GM23338 (cell line): Measurements from ENCODE around the gene HOXD1. TPM values are rescaled to one million over a fixed set of nuclear protein-coding genes. Genes with fewer than 3 reads are reported as not detected.

Source experiments
- ATAC-seq: fragments of 200-7000 bp; cut with Tn5 transposase; 3 replicates; pipeline ENCODE4 v1.9.1; 2020
- DNase-seq: peaks from one replicate; pipeline ENCODE4 v3.0.0-alpha.2; 2015; ENCODE audit warnings: low spot score
- H2AFZ ChIP-seq: fragments of 200-600 bp; sonication (generic); 2 replicates; pipeline ENCODE4 v1.8.0; 2016; ENCODE audit warnings: antibody characterized with exemption, mild to moderate bottlenecking, moderate library complexity
- H3F3A ChIP-seq: fragments of 200-600 bp; sonication (generic); replicated peaks from 2 replicates; pipeline ENCODE4 v1.8.0; 2017; ENCODE audit warnings: antibody characterized with exemption, mixed run types, low read depth
- H3K27ac ChIP-seq: fragments of 200-600 bp; sonication (generic); 2 replicates; pipeline ENCODE4 v1.6.1; 2016; ENCODE audit warnings: low read depth
- H3K27me3 ChIP-seq: fragments of 200-600 bp; sonication (generic); 2 replicates; pipeline ENCODE4 v1.8.0; 2016; ENCODE audit warnings: mild to moderate bottlenecking, mixed run types, moderate library complexity; ENCODE audit not compliant: insufficient read depth
- H3K36me3 ChIP-seq: fragments of 200-600 bp; sonication (generic); 2 replicates; pipeline ENCODE4 v1.8.0; 2016; ENCODE audit warnings: mild to moderate bottlenecking; ENCODE audit not compliant: insufficient read depth
- H3K4me1 ChIP-seq: fragments of 200-600 bp; sonication (generic); 2 replicates; pipeline ENCODE4 v1.8.0; 2016; ENCODE audit warnings: mild to moderate bottlenecking, moderate library complexity; ENCODE audit not compliant: insufficient read depth
- H3K4me2 ChIP-seq: fragments of 200-600 bp; sonication (generic); 2 replicates; pipeline ENCODE4 v1.7.1; 2017; ENCODE audit warnings: mixed run types
- H3K4me3 ChIP-seq: fragments of 200-600 bp; sonication (generic); 2 replicates; pipeline ENCODE4 v1.6.1; 2016; ENCODE audit warnings: mixed run types
- H3K79me2 ChIP-seq: fragments of 200-600 bp; sonication (generic); replicated peaks from 2 replicates; pipeline ENCODE4 v1.8.0; 2017; ENCODE audit warnings: mild to moderate bottlenecking; ENCODE audit not compliant: insufficient read depth
- H3K9me2 ChIP-seq: fragments of 200-600 bp; sonication (generic); 2 replicates; pipeline ENCODE4 v1.8.0; 2017; ENCODE audit not compliant: insufficient read depth
- H4K20me1 ChIP-seq: fragments of 200-600 bp; sonication (generic); replicated peaks from 2 replicates; pipeline ENCODE4 v1.8.0; 2017; ENCODE audit warnings: mild to moderate bottlenecking; ENCODE audit not compliant: insufficient read depth
- H3K27ac Mint-ChIP-seq: 2 replicates; pipeline ENCODE4 v1.8.0; 2020; ENCODE audit warnings: inconsistent platforms, mild to moderate bottlenecking, moderate library complexity, mixed read lengths
- H3K27me3 Mint-ChIP-seq: 3 replicates; pipeline ENCODE4 v1.8.0; 2022; ENCODE audit warnings: low read depth, mild to moderate bottlenecking, moderate library complexity, mixed read lengths, inconsistent platforms; ENCODE audit not compliant: insufficient read depth, poor library complexity
- H3K36me3 Mint-ChIP-seq: 3 replicates; pipeline ENCODE4 v1.8.0; 2021; ENCODE audit warnings: low read depth, mild to moderate bottlenecking, inconsistent platforms, moderate library complexity, mixed read lengths
- H3K4me1 Mint-ChIP-seq: 3 replicates; pipeline ENCODE4 v1.8.0; 2020; ENCODE audit warnings: mild to moderate bottlenecking, inconsistent platforms, mixed read lengths
- H3K4me3 Mint-ChIP-seq: 3 replicates; pipeline ENCODE4 v1.8.0; 2021; ENCODE audit warnings: moderate library complexity, mild to moderate bottlenecking, inconsistent platforms, mixed read lengths
- H3K9me3 Mint-ChIP-seq: 3 replicates; pipeline ENCODE4 v1.8.0; 2020; ENCODE audit warnings: moderate library complexity, mild to moderate bottlenecking, inconsistent platforms, mixed read lengths
- CREB1 ChIP-seq: fragments of 250-450 bp; sonication (Bioruptor Pico); IDR thresholded peaks from 2 replicates; pipeline ENCODE4 v1.5.0; 2020; ENCODE audit warnings: low read depth, mild to moderate bottlenecking, moderate library complexity
- CTCF ChIP-seq, 2 experiments: fragments of 200-600 bp in 1 of 2; sonication (generic) in 1 of 2; conservative IDR thresholded peaks; 2 replicates each; pipeline versions ENCODE4 v1.5.1 to v1.6.1; 2016 to 2017; ENCODE audit warnings: antibody characterized with exemption in 2 of 2, low read depth in 2 of 2, mild to moderate bottlenecking in 2 of 2, moderate library complexity in 1 of 2
- EZH2 ChIP-seq: fragments of 200-600 bp; sonication (generic); IDR thresholded peaks from one replicate; pipeline ENCODE4 v1.8.0; 2017; ENCODE audit warnings: antibody characterized with exemption, mild to moderate bottlenecking, low read depth; ENCODE audit not compliant: unreplicated experiment
- EZH2phosphoT487 ChIP-seq: fragments of 200-600 bp; sonication (generic); IDR thresholded peaks from one replicate; pipeline ENCODE4 v1.8.1; 2018; ENCODE audit warnings: antibody characterized with exemption; ENCODE audit not compliant: unreplicated experiment
- JUNB ChIP-seq: IDR thresholded peaks from one replicate; pipeline ENCODE4 v1.6.1; 2016; ENCODE audit warnings: antibody characterized with exemption; ENCODE audit not compliant: unreplicated experiment
- NANOG ChIP-seq: IDR thresholded peaks from 2 replicates; pipeline ENCODE4 v1.6.1; 2016; ENCODE audit warnings: antibody characterized with exemption, borderline replicate concordance
- POLR2AphosphoS5 ChIP-seq: IDR thresholded peaks from 2 replicates; pipeline ENCODE4 v1.6.1; 2016; ENCODE audit warnings: antibody characterized with exemption, low read depth
- STAT1 ChIP-seq: IDR thresholded peaks from one replicate; pipeline ENCODE4 v1.6.1; 2016; ENCODE audit warnings: antibody characterized with exemption; ENCODE audit not compliant: unreplicated experiment
- ZNF114 ChIP-seq: fragments of 250-450 bp; sonication (Bioruptor Pico); IDR thresholded peaks from 2 replicates; pipeline ENCODE4 v1.5.0; 2020; ENCODE audit warnings: mild to moderate bottlenecking, moderate library complexity
- ZNF331 ChIP-seq: fragments of 250-450 bp; sonication (Bioruptor Pico); IDR thresholded peaks from 2 replicates; pipeline ENCODE4 v1.5.0; 2020; ENCODE audit warnings: low read depth, mild to moderate bottlenecking, moderate library complexity
- polyA plus RNA-seq: library from polyadenylated mRNA; unstranded; fragments of >200 nt; fragmentation: Nextera tagmentation; extraction: Ambion mirVana; gene quantifications from 2 replicates; pipeline ENCODE4 v1.2.1, GENCODE V29; 2016
- total RNA-seq: library from RNA; depleted of rRNA; stranded (reverse); fragments of >200 nt; shearing (Covaris generic); gene quantifications from 2 replicates; pipeline ENCODE4 v1.2.3, GENCODE V29; 2014
- TF ChIP-seq, protein P1 (sequence below): IDR thresholded peaks from one replicate; pipeline ENCODE4 v1.6.1; 2018; ENCODE audit warnings: antibody characterized with exemption; ENCODE audit not compliant: unreplicated experiment
- TF ChIP-seq, protein P2 (sequence below): IDR thresholded peaks from 2 replicates; pipeline ENCODE4 v1.6.1; 2016; ENCODE audit warnings: antibody characterized with exemption
- TF ChIP-seq, protein P3 (sequence below): fragments of 250-450 bp; sonication (Bioruptor Pico); IDR thresholded peaks from 2 replicates; pipeline ENCODE4 v1.5.0; 2020; ENCODE audit warnings: mild to moderate bottlenecking, moderate library complexity

The HOXD1 gene
- total and polyA plus RNA-seq, 2 experiments from 2014 or later = not detected

- Mint-ChIP-seq H3K9me3 (no peaks in the 10 kb centered on the region), H3K4me3 (no peak overlapping the region), H3K4me1 (peaks cover 27% of the 10 kb centered on the region), H3K27ac (no peak overlapping the region), H3K27me3 (peaks cover 96% of the 10 kb centered on the region), H3K36me3 (no peaks in the 10 kb centered on the region)
- H3K27ac ChIP-seq = no peak overlapping the region
- H3K4me3 ChIP-seq = no peak overlapping the region
- no peak for TF ChIP-seq ZNF114 (CRISPR knock-in tag)
- no peak for TF ChIP-seq CTCF (conservative IDR thresholded peaks at IDR 0.05; ENCODE audit: low read depth in 2 of 2)
- no peak for TF ChIP-seq POLR2AphosphoS5
- no peak for TF ChIP-seq JUNB
- TF ChIP-seq CREB1 (CRISPR knock-in tag) = no peak
- TF ChIP-seq, protein P1, sequence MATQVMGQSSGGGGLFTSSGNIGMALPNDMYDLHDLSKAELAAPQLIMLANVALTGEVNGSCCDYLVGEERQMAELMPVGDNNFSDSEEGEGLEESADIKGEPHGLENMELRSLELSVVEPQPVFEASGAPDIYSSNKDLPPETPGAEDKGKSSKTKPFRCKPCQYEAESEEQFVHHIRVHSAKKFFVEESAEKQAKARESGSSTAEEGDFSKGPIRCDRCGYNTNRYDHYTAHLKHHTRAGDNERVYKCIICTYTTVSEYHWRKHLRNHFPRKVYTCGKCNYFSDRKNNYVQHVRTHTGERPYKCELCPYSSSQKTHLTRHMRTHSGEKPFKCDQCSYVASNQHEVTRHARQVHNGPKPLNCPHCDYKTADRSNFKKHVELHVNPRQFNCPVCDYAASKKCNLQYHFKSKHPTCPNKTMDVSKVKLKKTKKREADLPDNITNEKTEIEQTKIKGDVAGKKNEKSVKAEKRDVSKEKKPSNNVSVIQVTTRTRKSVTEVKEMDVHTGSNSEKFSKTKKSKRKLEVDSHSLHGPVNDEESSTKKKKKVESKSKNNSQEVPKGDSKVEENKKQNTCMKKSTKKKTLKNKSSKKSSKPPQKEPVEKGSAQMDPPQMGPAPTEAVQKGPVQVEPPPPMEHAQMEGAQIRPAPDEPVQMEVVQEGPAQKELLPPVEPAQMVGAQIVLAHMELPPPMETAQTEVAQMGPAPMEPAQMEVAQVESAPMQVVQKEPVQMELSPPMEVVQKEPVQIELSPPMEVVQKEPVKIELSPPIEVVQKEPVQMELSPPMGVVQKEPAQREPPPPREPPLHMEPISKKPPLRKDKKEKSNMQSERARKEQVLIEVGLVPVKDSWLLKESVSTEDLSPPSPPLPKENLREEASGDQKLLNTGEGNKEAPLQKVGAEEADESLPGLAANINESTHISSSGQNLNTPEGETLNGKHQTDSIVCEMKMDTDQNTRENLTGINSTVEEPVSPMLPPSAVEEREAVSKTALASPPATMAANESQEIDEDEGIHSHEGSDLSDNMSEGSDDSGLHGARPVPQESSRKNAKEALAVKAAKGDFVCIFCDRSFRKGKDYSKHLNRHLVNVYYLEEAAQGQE = no peak
- no peak for TF ChIP-seq EZH2
- no peak for TF ChIP-seq EZH2phosphoT487
- TF ChIP-seq, protein P2, sequence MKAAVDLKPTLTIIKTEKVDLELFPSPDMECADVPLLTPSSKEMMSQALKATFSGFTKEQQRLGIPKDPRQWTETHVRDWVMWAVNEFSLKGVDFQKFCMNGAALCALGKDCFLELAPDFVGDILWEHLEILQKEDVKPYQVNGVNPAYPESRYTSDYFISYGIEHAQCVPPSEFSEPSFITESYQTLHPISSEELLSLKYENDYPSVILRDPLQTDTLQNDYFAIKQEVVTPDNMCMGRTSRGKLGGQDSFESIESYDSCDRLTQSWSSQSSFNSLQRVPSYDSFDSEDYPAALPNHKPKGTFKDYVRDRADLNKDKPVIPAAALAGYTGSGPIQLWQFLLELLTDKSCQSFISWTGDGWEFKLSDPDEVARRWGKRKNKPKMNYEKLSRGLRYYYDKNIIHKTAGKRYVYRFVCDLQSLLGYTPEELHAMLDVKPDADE = no peak
- no peak for TF ChIP-seq NANOG
- no peak for TF ChIP-seq ZNF331 (CRISPR knock-in tag)
- TF ChIP-seq, protein P3, sequence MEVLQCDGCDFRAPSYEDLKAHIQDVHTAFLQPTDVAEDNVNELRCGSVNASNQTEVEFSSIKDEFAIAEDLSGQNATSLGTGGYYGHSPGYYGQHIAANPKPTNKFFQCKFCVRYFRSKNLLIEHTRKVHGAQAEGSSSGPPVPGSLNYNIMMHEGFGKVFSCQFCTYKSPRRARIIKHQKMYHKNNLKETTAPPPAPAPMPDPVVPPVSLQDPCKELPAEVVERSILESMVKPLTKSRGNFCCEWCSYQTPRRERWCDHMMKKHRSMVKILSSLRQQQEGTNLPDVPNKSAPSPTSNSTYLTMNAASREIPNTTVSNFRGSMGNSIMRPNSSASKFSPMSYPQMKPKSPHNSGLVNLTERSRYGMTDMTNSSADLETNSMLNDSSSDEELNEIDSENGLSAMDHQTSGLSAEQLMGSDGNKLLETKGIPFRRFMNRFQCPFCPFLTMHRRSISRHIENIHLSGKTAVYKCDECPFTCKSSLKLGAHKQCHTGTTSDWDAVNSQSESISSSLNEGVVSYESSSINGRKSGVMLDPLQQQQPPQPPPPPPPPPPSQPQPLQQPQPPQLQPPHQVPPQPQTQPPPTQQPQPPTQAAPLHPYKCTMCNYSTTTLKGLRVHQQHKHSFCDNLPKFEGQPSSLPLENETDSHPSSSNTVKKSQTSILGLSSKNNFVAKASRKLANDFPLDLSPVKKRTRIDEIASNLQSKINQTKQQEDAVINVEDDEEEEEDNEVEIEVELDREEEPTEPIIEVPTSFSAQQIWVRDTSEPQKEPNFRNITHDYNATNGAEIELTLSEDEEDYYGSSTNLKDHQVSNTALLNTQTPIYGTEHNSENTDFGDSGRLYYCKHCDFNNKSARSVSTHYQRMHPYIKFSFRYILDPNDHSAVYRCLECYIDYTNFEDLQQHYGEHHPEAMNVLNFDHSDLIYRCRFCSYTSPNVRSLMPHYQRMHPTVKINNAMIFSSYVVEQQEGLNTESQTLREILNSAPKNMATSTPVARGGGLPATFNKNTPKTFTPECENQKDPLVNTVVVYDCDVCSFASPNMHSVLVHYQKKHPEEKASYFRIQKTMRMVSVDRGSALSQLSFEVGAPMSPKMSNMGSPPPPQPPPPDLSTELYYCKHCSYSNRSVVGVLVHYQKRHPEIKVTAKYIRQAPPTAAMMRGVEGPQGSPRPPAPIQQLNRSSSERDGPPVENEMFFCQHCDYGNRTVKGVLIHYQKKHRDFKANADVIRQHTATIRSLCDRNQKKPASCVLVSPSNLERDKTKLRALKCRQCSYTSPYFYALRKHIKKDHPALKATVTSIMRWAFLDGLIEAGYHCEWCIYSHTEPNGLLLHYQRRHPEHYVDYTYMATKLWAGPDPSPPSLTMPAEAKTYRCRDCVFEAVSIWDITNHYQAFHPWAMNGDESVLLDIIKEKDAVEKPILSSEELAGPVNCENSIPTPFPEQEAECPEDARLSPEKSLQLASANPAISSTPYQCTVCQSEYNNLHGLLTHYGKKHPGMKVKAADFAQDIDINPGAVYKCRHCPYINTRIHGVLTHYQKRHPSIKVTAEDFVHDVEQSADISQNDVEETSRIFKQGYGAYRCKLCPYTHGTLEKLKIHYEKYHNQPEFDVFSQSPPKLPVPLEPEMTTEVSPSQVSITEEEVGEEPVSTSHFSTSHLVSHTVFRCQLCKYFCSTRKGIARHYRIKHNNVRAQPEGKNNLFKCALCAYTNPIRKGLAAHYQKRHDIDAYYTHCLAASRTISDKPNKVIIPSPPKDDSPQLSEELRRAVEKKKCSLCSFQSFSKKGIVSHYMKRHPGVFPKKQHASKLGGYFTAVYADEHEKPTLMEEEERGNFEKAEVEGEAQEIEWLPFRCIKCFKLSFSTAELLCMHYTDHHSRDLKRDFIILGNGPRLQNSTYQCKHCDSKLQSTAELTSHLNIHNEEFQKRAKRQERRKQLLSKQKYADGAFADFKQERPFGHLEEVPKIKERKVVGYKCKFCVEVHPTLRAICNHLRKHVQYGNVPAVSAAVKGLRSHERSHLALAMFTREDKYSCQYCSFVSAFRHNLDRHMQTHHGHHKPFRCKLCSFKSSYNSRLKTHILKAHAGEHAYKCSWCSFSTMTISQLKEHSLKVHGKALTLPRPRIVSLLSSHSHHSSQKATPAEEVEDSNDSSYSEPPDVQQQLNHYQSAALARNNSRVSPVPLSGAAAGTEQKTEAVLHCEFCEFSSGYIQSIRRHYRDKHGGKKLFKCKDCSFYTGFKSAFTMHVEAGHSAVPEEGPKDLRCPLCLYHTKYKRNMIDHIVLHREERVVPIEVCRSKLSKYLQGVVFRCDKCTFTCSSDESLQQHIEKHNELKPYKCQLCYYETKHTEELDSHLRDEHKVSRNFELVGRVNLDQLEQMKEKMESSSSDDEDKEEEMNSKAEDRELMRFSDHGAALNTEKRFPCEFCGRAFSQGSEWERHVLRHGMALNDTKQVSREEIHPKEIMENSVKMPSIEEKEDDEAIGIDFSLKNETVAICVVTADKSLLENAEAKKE (CRISPR knock-in tag) = no peak
- TF ChIP-seq STAT1 = no peak
- H3K4me2 ChIP-seq = no peak overlapping the region
- peaks cover 26% of the 10 kb centered on the region for H3K4me1 ChIP-seq
- peaks cover 12% of the 10 kb centered on the region; the same call in 1 of the 2 replicates for H3F3A ChIP-seq
- ATAC-seq (no peak), DNase-seq (no peak)
- H3K27me3 ChIP-seq = peaks cover 100% of the 10 kb centered on the region
- H3K36me3 ChIP-seq = no peaks in the 10 kb centered on the region
- peaks cover 11% of the 10 kb centered on the region; the same call in 1 of the 2 replicates for H4K20me1 ChIP-seq
- H2AFZ ChIP-seq = no peak overlapping the region
- H3K79me2 ChIP-seq = no peaks in the 10 kb centered on the region
- H3K9me2 ChIP-seq = no peaks in the 10 kb centered on the region
Measured at GRCh38 chr2:176184749-176185148, 3.7 kb upstream of the HOXD1 start.
